GM18873 (cell line): ENCODE data around the gene SLC25A10.

ENCODE experiments used
- ATAC-seq: cut with Tn5 transposase; IDR thresholded peaks from one replicate; pipeline ENCODE4 v1.9.1; 2021; ENCODE audit warnings: mild to moderate bottlenecking, moderate library complexity, moderate number of reproducible peaks; ENCODE audit not compliant: unreplicated experiment, low FRiP score

Gene SLC25A10

GRCh38 chr17:81705518-81706231, 6.4 kb upstream of the SLC25A10 start:
- ATAC-seq = no peak

GRCh38 chr17:81706232-81706611, 5.9 kb upstream of the SLC25A10 start:
- no peak for ATAC-seq

GRCh38 chr17:81706757-81707624, 5.1 kb upstream of the SLC25A10 start:
- ATAC-seq = no peak

DNA sequence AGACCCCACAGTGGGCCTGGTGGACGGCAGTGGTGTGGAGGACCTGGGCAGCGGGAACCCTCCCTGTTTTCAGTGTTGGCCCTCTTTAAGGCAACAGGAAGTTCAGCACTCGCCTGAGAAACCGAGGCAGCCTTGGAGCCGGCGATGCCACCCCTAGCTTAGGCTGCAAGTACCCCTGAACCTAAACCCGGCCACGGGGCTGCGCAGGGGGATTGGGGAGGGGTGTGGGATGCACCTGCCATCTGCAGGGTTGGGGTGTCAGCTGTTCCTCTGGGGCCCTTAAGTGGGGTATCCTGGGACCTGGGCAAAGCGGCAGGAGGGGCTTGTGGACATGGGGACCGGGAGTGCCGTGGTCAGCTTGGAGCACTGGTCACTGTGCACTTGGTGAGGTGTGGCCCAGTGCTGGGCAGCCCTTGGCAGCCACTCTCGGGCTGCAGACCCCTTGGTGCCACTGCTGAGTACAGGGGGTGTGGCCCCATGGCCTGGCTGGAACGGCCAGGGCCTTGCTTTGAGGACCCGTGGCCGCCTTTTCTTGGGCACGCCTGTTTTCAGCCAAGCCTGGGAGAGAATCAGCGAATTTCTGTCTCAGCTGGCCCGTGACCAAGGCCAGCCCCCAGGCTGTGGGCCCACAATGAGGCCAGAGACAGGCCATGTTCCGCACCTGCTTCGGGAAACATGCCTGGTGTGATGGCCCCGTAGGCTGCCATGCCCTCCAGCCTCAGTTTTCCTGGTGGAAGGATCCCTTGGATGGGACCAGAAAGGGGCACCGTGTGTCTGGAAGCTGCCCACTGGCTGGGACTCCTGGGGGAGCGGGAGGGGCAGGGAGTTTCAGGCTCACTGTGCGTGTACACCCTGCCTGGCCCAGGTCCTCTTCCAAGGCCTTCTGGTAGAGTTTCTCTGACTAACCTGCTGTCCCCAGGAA, 4.1 kb upstream of the SLC25A10 start:
- ATAC-seq = no peak

DNA sequence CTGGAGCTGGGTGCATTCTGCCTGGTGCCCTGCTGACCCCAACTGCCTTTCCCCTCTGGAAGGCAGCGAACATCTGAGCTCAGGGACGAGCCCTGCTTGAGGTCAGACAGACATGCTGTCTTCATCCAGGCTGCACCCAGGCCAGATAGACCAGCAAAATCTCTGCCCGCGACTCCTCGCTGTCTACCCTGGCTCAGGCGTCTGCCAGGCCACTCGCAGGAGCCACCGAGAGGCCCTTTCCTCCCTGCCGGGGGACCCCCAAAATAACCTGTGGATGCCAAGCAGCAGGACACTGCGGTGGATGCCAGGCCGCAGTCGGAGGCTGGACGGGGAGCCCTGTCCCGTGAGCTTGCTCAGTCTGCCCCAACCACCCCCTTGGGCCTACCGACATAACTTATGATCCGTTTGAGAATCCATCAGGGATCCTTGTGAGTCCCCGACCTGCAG, 3.3 kb upstream of the SLC25A10 start:
- no peak for ATAC-seq

DNA sequence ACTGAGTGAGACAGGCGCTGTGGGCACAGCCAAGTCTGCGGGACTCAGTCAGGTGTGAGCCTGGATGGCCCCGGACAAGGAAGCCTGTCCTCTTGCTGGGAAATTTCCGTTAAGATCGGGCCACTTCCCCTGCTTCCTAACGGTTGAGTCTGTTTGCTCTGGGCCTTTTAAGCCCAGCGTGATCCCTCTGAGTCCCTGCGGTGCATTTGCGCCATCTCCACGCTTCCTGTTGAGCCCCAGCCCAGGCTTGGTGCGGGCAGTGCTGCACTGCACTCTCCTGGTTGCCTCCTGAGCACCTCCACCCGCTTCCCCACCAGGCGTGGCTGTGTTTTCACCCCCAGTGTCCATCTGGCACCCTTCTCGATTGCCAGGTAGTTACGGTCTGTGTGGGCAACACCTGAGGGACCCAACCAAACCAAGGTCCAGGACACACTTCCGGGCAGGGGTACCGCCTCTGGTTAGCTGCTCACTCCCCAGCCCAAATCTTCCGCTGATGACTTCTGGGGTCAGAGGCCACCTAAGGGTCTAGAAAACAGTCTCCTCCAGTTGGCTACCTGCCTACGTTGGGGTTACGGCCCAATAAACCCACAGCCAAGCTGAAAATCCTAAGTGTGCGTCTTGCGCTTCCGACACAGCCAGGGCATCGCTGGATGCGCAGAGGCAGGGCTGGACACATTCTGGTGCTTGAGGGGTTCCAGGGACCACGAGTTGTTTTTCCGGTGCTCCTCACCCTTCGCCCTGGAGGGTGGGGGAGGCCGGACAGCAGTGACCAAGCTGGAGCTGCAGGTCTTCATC, 1.4 kb upstream of the SLC25A10 start:
- no peak for ATAC-seq

DNA sequence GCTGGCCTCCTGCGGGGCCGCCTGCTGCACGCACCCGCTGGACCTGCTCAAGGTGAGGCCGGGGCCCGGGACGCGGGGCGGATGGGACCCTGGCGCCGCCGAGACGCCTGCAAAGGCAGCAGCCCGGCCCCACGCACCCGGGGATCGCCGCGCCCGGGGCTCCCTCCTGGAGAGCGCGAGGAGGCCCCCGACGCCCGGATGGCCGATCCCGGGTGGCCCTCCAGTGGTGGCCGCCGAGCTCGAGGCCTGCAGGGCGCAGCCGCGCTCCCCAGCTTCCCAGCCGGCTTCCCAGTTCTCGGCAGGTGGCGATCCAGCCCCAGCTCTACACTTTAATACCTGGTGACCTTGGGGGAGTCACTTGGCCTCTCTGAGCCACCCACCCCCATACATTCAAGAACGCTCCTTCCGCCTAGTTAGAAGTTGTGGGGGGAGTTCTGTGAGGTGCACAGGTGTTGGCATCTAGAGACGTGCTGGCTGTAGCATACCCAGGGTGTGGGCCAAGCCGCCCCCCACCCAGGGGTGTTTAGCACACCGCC, 452 bp downstream of the SLC25A10 start:
- ATAC-seq = no peak

DNA sequence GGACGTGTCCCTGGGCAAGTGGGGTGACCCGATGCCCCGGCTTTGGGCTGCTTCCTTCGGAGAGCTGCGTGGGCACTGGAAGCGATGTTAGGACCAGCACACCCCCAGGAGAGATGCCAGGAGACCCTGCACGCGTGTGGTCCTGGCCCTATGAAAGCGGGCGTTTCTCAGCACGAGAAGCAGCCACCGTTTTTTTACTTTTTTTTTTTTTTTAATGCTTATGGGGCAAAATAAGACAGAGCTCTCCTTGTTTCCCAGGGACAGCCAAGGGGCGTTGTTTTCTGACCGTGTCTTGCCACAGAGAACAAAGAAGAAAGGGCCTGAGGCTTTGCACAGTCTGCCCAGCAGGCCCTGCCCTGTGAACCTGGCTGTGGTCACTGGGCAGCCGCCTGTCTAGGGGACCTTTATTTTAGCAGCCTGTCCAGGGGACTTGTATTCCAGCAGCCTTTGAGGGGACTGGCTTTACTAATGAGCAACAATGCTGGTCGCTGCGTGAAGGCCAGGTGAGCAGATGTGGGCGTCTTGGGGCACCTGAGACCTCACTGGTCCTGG, 996 bp downstream of the SLC25A10 start:
- ATAC-seq = no peak

GRCh38 chr17:81713556-81714411, 1.7 kb downstream of the SLC25A10 start:
- ATAC-seq = no peak

DNA sequence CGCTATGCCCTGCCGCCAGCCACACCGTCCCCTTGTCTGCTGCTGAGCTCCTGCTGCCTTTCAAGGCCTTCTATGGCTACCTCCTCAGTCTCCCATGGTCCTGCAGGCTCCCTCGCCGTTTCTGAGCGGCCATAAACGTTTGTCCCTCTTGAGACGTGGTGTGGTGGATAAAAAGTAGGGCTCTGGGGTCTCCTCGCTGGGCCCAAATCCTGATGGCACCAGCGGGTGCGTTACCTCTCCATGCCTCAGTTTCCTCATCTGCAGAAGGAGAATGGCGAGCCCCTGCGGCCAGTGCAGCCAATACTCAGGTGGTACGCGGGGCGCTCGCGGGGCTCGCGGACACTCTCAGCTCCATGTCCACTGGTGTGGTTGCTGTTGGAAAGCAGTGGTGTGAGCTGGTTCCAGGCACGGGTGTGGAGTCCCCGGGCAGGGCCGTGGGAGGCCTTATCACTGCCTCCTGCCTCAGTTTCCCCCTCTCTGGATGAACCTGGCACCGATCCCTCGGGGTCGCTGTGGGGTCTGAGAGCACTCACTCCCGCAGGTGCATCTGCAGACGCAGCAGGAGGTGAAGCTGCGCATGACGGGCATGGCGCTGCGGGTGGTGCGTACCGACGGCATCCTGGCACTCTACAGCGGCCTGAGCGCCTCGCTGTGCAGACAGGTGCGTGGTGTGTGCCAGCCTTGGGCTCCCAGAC, 2.5 kb downstream of the SLC25A10 start:
- no peak for ATAC-seq

GRCh38 chr17:81715107-81715871, 3.2 kb downstream of the SLC25A10 start:
- ATAC-seq = no peak

DNA sequence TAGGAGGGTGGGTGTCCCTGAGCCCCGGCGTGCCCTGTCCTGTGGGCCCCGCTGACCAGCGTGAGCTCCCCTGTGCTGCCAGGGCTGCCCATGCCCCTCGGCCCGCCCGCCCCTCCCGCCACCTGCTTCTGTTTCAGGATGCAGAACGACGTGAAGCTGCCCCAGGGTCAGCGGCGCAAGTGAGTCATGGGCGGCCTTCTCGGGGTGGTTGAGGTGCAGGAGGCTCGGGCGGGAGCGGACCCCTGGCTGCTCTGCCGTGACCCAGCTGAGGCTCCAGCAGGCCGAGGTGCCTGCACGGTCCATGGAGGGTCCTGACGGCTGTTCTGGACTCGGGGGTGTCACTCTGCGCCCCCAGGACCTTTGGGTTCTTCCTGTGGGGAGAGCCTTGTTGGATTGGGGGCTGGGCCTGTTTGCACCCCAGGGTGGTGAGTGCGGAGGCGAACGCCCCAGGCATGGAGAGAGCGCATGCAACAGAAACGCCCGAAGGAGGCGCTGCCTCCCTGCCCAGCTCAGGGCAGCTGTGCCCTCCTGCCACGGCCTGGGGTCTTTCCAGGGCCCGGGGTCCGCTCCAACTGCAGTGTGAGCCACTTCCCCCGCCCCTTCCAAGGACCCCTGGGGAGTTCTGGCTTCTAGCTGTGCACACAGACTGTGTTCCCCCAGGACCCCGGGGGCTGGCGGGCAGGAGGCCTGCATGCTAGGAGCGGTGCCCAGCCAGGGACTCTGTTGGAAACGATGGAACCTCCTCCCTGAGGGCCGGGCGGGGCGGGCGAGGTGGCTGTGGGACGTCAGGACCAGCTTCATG, 4.0 kb downstream of the SLC25A10 start:
- no peak for ATAC-seq

- ATAC-seq = no peak
Measured at GRCh38 chr17:81716674-81716996, 4.6 kb downstream of the SLC25A10 start.

GRCh38 chr17:81717049-81717765, 5.1 kb downstream of the SLC25A10 start:
- ATAC-seq = no peak

GRCh38 chr17:81717766-81718089, 5.6 kb downstream of the SLC25A10 start:
- ATAC-seq = no peak
